ENCODE data around the gene LGI2. TPM values are rescaled to one million over a fixed set of nuclear protein-coding genes. Genes with fewer than 3 reads are reported as not detected.

The LGI2 gene
- total RNA-seq, 1 experiment from 2014 or later, result 12.2 TPM

- TF ChIP-seq ZNF317 (CRISPR knock-in tag; IDR thresholded peaks at IDR 0.05; ENCODE audit: borderline replicate concordance, low read depth) (no peak), CBFB (CRISPR knock-in tag; IDR thresholded peaks at IDR 0.05; ENCODE audit: low read depth) (no peak), NFATC4 (CRISPR knock-in tag; IDR thresholded peaks at IDR 0.05) (no peak)
Measured at GRCh38 chr4:24952667-24953066, 78.1 kb downstream of the LGI2 start (continued).

DNA sequence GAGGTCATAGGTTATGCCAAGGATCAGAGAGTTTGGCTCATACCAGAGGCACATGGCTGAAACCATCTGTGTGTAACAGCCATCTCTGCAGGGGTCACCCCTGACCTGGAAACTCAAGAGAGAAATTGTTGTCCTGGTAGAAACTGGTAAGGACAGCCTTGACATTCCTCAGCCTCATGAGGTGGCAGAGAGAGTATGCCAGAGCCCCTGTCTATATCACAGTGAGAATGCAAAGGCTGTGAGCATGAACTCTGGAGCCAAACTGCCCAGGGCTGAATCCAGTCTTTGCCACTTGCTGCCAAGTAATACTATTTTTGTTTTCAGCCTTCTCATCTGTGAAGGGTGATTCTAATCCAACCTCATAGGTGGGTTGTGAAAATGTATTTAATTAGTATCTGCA, 80.8 kb downstream of the LGI2 start:
- H3K4me1 Mint-ChIP-seq, result no peaks in the 10 kb centered on the region
- ATAC-seq (no peak), DNase-seq (ENCODE audit: low spot score) (no peak)
- H3K4me3 Mint-ChIP-seq, result no peak overlapping the region
- ChIA-PET POLR2A (no interaction called here), CTCF (no interaction called here)
- no peak overlapping the region for H3K27ac Mint-ChIP-seq
- TF ChIP-seq ZMAT4 (CRISPR knock-in tag; IDR thresholded peaks at IDR 0.05), result no peak
- TF ChIP-seq, protein P1, sequence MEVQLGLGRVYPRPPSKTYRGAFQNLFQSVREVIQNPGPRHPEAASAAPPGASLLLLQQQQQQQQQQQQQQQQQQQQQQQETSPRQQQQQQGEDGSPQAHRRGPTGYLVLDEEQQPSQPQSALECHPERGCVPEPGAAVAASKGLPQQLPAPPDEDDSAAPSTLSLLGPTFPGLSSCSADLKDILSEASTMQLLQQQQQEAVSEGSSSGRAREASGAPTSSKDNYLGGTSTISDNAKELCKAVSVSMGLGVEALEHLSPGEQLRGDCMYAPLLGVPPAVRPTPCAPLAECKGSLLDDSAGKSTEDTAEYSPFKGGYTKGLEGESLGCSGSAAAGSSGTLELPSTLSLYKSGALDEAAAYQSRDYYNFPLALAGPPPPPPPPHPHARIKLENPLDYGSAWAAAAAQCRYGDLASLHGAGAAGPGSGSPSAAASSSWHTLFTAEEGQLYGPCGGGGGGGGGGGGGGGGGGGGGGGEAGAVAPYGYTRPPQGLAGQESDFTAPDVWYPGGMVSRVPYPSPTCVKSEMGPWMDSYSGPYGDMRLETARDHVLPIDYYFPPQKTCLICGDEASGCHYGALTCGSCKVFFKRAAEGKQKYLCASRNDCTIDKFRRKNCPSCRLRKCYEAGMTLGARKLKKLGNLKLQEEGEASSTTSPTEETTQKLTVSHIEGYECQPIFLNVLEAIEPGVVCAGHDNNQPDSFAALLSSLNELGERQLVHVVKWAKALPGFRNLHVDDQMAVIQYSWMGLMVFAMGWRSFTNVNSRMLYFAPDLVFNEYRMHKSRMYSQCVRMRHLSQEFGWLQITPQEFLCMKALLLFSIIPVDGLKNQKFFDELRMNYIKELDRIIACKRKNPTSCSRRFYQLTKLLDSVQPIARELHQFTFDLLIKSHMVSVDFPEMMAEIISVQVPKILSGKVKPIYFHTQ (CRISPR knock-in tag; IDR thresholded peaks at IDR 0.05), result no peak
- TF ChIP-seq NR2C2 (CRISPR knock-in tag; IDR thresholded peaks at IDR 0.05), result no peak
- no peak for TF ChIP-seq STAT6 (CRISPR knock-in tag; conservative IDR thresholded peaks at IDR 0.05; ENCODE audit: low read depth)
- no peak for TF ChIP-seq ZBTB21 (CRISPR knock-in tag; IDR thresholded peaks at IDR 0.05; ENCODE audit: borderline replicate concordance)
- TF ChIP-seq SMAD4 (CRISPR knock-in tag; IDR thresholded peaks at IDR 0.05), result no peak
- 0 out of 2 replicates have a peak, but pooled peaks cover 4% of the 10 kb centered on the region for H3K36me3 Mint-ChIP-seq
- peaks cover 25% of the 10 kb centered on the region for H3K9me3 Mint-ChIP-seq
- H3K27me3 Mint-ChIP-seq (ENCODE audit: low read depth), result no peaks in the 10 kb centered on the region; the same call in 1 of the 2 replicates

Other genes starting within 250 kb of the LGI2 start
- gene SOD3, start 235.4 kb downstream of the LGI2 start, total RNA-seq (2021), result 4.1 to 8.2 TPM (median 8.0 TPM) in 3 replicates
- gene CCDC149, start 117.9 kb downstream of the LGI2 start, total RNA-seq (2021), result 3.9 to 4.8 TPM (median 4.4 TPM) in 3 replicates
- gene SEPSECS, start 129.5 kb upstream of the LGI2 start, total RNA-seq (2021), result 4.6 to 7.0 TPM (median 6.2 TPM) in 3 replicates
- gene PI4K2B, start 203.1 kb upstream of the LGI2 start, total RNA-seq (2021), result 12.6 to 15.1 TPM (median 14.5 TPM) in 3 replicates